ENCODE measurements around the gene SMCO4.
"Not testable (repeated sequence)": the region's sequence is repeated elsewhere in the genome, so short reads cannot be mapped to it uniquely, and the experiment has no call there.

Gene SMCO4, protein sequence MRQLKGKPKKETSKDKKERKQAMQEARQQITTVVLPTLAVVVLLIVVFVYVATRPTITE

DNA sequence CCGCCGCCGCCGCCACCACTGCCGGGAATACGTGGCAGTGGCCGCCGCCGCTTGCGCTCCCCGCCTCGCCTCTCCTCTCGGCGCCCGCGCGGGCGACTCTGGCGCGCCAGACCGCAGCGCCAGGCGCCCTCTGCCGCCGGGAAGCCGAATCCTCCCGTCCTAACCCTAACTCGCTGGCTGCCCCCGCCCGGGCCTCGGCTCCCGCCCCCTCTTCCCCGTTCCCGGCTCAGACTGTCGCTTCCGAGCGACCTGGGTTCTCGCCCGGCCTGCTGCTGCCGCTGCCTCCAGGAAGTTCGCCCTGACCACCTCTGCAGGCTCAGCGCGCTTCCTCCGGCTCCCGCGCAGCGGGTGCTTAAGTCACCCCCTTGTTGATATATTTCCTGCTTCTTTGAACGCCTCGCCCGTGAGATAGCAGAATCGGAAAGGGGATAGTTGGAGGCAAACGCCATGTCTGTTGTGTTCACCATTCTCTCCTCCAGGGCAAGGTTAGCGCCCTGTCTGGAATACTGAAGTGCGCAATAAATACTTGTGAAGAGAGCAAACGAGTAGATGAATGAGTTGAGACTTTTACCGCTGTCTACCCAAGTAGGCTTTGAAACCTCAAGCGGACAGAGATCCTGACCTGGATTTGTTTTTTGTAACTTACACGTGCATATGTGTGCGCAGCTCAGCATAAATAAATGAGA lies at the start of gene SMCO4:
Gene SMCO4 (minus strand): TSS at position 100 of the 686 bp plus-strand sequence. CDS start 64,202 bp downstream, outside the sequence.
- TF ChIP-seq CTCF (conservative IDR thresholded peaks at IDR 0.05; ENCODE audit: low read depth, low read length), result peak; percentile 18; the same call in 1 of the 2 replicates
- Histone ChIP-seq H3K36me3 (ENCODE audit: insufficient read depth) (no peaks in the 10 kb centered on the region), H3K27ac (no peak within 1 kb of the TSS), H3K4me3 (IDR thresholded peaks at IDR 0.05; ENCODE audit: insufficient read depth, low read depth, low read length) (no peak within 1 kb of the TSS), H3K4me1 (ENCODE audit: low read depth, poor library complexity, severe bottlenecking) (peaks cover 5% of the 10 kb centered on the region), H3K79me2 (ENCODE audit: insufficient read depth, low read depth) (no peaks in the 10 kb centered on the region), H2AFZ (ENCODE audit: low read depth) (peak within 1 kb of the TSS; percentile 96), H4K20me1 (ENCODE audit: insufficient read depth) (no peaks in the 10 kb centered on the region), H3K27me3 (ENCODE audit: insufficient read depth, low read depth) (no peaks in the 10 kb centered on the region), H3K4me2 (peak within 1 kb of the TSS; percentile 66; the same call in 1 of the 2 replicates), H3K9ac (peak within 1 kb of the TSS; percentile 48; the same call in 1 of the 2 replicates)

GRCh38 chr11:93591247-93591898 lies 48.2 kb upstream of the SMCO4 start:
- Histone ChIP-seq H3K27me3 (ENCODE audit: insufficient read depth, low read depth) (no peaks in the 10 kb centered on the region), H3K4me1 (ENCODE audit: low read depth, poor library complexity, severe bottlenecking) (no peaks in the 10 kb centered on the region), H3K36me3 (ENCODE audit: insufficient read depth) (no peaks in the 10 kb centered on the region), H4K20me1 (ENCODE audit: insufficient read depth) (no peaks in the 10 kb centered on the region), H2AFZ (ENCODE audit: low read depth) (no peak overlapping the region), H3K4me3 (IDR thresholded peaks at IDR 0.05; ENCODE audit: insufficient read depth, low read depth, low read length) (no peak overlapping the region), H3K9ac (no peak overlapping the region), H3K4me2 (no peak overlapping the region), H3K79me2 (ENCODE audit: insufficient read depth, low read depth) (no peaks in the 10 kb centered on the region), H3K27ac (no peak overlapping the region)
- TF ChIP-seq CTCF (conservative IDR thresholded peaks at IDR 0.05; ENCODE audit: low read depth, low read length), result no peak

GRCh38 chr11:93589347-93589746 lies 46.2 kb upstream of the SMCO4 start:
- Histone ChIP-seq H2AFZ (ENCODE audit: low read depth) (no peak overlapping the region), H3K4me3 (IDR thresholded peaks at IDR 0.05; ENCODE audit: insufficient read depth, low read depth, low read length) (no peak overlapping the region), H3K36me3 (ENCODE audit: insufficient read depth) (no peaks in the 10 kb centered on the region), H4K20me1 (ENCODE audit: insufficient read depth) (no peaks in the 10 kb centered on the region), H3K9ac (no peak overlapping the region), H3K27ac (no peak overlapping the region), H3K79me2 (ENCODE audit: insufficient read depth, low read depth) (no peaks in the 10 kb centered on the region), H3K27me3 (ENCODE audit: insufficient read depth, low read depth) (no peaks in the 10 kb centered on the region), H3K4me1 (ENCODE audit: low read depth, poor library complexity, severe bottlenecking) (no peaks in the 10 kb centered on the region), H3K4me2 (no peak overlapping the region)
- no peak for TF ChIP-seq CTCF (conservative IDR thresholded peaks at IDR 0.05; ENCODE audit: low read depth, low read length)

DNA sequence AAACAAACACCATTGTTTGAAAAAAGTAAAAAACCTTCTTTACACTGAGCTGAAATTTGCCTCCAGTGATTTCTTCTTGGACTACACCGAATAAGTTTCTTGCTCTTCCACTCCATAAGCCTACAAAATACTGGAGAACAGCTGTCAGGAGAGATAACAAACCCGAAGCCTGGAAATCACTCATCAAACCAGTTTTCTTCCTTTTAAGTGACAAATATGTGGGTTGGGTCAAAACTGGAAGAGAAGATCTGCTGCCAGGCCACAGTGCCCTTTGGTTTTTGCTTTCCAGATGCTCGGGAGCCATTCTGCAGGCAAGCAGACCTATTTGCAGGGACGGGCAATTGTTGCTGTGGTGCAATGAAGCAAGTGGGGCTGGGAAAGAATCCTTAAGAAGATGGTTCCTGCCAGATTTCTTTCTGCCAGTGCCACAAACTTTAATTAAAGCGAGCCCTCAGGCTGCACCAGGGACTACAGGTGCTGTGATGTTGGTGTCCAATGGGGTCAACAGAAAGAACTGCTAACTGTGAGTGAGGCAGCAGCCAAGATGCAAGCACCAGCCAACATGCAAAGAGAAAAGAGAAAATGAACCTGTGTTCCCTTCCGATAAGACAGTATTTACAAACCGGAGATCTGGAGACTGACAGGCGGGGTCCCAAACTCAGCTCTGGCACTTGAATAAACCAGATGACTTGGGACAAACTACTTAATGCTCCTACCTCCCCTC lies 44.8 kb upstream of the SMCO4 start:
- no peak overlapping the region for H2AFZ ChIP-seq (ENCODE audit: low read depth)
- no peaks in the 10 kb centered on the region for H4K20me1 ChIP-seq (ENCODE audit: insufficient read depth)
- H3K27me3 ChIP-seq (ENCODE audit: insufficient read depth, low read depth), result no peaks in the 10 kb centered on the region
- H3K9ac ChIP-seq, result no peak overlapping the region
- no peak overlapping the region for H3K4me2 ChIP-seq
- H3K4me3 ChIP-seq (IDR thresholded peaks at IDR 0.05; ENCODE audit: insufficient read depth, low read depth, low read length), result no peak overlapping the region
- H3K27ac ChIP-seq, result no peak overlapping the region
- H3K79me2 ChIP-seq (ENCODE audit: insufficient read depth, low read depth), result no peaks in the 10 kb centered on the region
- H3K4me1 ChIP-seq (ENCODE audit: low read depth, poor library complexity, severe bottlenecking), result no peaks in the 10 kb centered on the region
- no peak for TF ChIP-seq CTCF (conservative IDR thresholded peaks at IDR 0.05; ENCODE audit: low read depth, low read length)
- no peaks in the 10 kb centered on the region for H3K36me3 ChIP-seq (ENCODE audit: insufficient read depth)

GRCh38 chr11:93587425-93587824 lies 44.2 kb upstream of the SMCO4 start:
- not testable (repeated sequence) for H3K36me3 ChIP-seq (ENCODE audit: insufficient read depth); H2AFZ ChIP-seq (ENCODE audit: low read depth); H3K9ac ChIP-seq; H3K4me1 ChIP-seq (ENCODE audit: low read depth, poor library complexity, severe bottlenecking); H4K20me1 ChIP-seq (ENCODE audit: insufficient read depth); H3K4me3 ChIP-seq (IDR thresholded peaks at IDR 0.05; ENCODE audit: insufficient read depth, low read depth, low read length); H3K27me3 ChIP-seq (ENCODE audit: insufficient read depth, low read depth); H3K4me2 ChIP-seq; H3K27ac ChIP-seq; H3K79me2 ChIP-seq (ENCODE audit: insufficient read depth, low read depth)

Measured in KMS-11 (cell line).